HG02588 (cell line): ENCODE data around the gene GRHL3.

ENCODE experiments used
- ATAC-seq: cut with Tn5 transposase; IDR thresholded peaks from one replicate; pipeline ENCODE4 v1.9.1; 2021; ENCODE audit warnings: mild to moderate bottlenecking, moderate library complexity; ENCODE audit not compliant: unreplicated experiment

Gene GRHL3

GRCh38 chr1:24366707-24367106 is 47.5 kb downstream of the GRHL3 start:
- ATAC-seq, result no peak

GRCh38 chr1:24369199-24369598 is 50.0 kb downstream of the GRHL3 start:
- no peak for ATAC-seq

DNA sequence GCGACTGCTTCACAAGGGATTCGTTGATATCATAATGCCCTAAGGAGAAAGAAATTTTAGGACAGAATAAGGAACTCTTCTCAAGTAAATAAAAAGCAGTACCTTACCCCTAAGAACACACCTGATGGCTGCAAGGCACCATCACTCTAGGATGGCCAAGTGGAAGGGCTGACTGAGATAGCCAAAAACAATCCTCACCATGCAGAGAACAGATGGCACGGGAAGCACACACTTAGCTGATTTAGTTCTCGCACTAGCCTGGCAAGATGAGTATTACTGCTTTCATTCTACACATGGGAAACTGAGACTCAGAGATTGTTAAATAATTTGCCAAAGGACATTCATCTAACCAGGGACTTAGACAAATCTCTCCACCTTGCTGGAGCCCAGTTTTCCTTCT is 50.6 kb downstream of the GRHL3 start:
- no peak for ATAC-seq

DNA sequence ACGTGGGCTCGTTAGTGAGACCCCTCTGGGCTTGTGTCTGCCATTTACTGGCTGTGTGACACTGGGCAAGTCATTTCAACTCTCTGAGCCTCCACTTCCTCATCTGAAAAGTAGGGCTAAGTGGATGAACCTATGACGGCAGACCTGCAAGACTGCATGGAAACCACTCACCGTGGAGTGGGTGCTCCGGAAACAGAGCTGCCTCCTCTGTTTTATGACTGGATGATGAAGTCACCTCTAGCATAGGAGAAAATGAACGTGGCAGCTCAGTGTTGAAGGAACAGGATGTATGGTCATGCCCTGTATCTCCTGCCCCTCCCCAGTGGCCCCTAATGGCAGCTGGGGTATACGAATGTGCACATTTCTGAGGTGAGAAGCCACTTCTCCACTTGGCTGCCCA is 53.9 kb downstream of the GRHL3 start:
- no peak for ATAC-seq

DNA sequence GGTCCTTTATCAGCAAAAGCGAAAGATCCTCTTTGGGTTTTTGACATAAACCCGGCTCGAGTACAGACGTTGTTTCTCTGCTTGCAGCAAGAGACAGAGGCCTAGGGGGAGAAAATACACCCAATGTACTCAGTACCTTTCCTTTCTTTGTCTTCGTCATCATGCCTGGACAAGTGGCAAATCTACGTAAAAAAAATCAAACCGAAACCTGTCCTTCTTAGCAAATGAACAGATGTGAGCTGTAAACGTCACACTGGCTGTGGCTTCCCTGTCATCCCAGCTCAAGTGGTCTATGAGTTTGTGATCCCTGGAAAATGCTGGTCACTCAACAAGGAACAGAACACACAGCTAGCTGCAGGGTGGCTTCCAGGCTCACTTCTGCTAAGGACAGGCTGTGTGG is 54.6 kb downstream of the GRHL3 start:
- no peak for ATAC-seq

DNA sequence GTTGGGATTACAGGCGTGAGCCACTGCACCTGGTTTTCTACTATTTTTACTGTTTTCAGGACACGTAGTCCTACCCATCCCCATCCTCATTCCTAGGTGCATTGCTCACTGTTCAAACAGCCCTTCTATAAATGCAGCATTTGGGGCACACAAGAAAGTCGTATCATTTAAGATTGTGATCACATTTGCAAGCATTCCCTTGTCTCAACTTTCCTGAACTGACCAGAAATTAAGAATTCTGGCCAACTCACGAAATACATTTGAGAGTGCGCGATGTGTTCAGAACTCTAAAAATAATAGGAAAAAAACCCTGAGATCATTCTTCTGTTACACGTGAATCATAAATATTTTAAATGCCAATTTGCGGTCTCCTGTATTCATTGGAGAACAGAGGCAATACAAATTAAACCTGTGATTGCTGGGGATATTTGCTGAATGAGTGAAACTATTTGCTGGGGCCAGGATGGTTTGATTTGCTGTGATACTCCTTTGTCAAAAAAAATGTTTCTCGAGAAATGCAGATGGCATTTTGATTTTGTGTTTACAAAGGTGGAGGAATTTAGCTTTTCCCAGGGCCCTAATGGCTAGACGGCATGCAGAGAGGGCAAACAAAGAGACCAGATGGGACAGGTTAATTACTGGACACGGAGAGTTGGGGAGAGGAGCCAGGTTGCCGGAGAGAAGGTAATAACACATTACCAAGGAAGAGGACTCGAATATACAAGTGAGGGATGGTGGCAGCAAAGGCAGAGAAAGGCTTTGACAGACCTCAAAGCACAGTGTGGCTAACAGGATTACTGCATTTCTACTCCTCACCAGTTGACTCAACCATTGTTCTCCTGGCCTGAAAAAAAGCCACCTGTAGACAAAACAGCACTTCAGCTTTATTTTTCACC is 56.0 kb downstream of the GRHL3 start:
- no peak for ATAC-seq

DNA sequence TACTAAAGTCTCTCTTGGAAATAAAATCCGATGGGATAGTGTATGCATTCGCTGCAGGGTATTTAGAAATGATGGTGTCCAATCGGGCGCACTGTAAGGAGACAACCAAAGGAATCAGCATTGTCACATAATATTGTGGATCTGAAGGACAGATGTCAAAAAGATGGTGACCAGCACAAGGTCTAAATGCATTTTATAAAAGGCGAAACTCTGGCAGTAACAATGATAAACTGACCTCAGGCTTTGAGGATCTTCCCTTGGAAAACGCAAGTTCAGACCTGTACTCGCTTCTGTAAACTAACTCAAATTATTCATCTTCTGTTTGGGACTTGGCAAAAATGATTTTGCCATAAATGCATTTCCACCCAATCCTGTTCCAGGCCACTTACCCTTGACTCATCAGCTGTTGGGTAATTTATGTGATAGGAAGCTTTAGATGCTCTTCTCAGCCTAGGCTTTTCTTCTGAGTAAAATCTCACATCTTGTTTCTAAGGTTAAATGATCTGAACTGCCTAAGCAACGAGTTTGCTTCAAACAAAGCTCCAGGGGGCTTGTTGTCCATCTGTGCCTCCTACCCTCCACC is 60.7 kb downstream of the GRHL3 start:
- ATAC-seq, result no peak

DNA sequence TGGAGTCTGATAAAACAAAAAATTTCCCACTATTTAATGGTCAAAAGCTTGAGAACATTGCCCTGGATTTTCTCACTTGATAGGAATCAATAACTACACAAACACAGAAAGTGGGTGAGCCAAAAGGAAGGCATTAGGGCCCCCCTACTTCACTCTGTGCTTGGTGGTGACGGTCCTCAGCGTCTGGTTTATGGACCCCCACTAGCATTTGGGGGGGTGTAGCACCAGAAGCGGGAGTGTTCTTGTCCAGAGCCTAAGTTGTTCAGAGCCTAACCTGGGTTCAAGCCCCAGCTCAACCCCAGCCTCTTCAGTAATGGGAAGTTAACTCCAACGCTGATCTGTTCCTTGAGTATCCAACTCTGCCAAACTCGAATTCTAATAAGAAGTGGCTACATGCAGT is 61.4 kb downstream of the GRHL3 start:
- no peak for ATAC-seq

DNA sequence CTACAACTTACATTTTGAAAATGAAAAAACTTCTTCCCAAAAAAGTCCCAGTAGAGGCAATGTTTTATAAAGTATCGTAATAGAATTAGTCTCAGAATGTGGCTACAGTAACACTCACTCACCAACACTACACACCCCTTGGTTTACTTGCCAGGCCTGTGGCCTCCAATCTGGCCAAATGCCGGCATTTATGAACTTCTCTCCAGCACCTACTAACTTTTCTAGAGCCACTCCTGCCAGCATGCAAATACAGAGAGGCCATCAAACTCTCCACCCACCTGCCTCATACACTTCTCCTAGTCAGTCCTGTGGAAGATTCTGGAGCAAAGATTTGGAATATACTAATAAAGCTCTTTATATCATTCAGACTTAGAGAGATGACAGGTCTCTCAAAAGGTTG is 62.1 kb downstream of the GRHL3 start:
- no peak for ATAC-seq

GRCh38 chr1:24382165-24382577 is 63.0 kb downstream of the GRHL3 start:
- ATAC-seq, result no peak

DNA sequence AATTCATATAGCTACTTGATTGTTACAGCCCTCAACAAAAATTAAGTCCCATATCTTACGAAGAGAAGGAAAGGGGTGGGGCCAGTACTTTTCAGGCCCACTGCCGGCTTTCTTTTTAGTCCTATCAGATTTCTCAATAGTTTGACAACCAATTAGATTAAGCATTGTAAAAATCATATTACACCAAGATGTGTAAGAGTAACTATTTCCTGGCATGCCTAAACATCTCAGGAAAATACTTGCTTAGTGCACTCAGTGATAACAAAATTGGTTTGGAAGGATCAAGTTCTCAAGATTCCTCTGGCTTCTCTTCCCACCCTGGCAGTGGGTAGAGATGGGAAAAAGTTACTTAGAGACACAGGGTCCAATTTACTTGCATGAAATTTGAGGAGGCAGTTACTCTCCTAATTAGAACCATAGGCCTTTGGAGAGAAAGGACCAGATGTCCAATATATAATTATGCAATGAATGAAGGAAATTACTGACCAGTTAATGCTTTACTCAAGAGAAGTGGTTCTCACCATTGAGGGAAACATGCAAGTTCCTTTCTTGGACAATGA is 64.3 kb downstream of the GRHL3 start:
- ATAC-seq, result no peak

- ATAC-seq, result peak; percentile 59
Measured at GRCh38 chr1:24384251-24385090, 65.3 kb downstream of the GRHL3 start.

GRCh38 chr1:24385160-24385940 is 66.2 kb downstream of the GRHL3 start:
- no peak for ATAC-seq

GRCh38 chr1:24386241-24386640 is 67.1 kb downstream of the GRHL3 start:
- no peak for ATAC-seq

GRCh38 chr1:24386931-24387330 is 67.8 kb downstream of the GRHL3 start:
- ATAC-seq, result no peak

- ATAC-seq, result no peak
Measured at GRCh38 chr1:24387636-24388175, 68.5 kb downstream of the GRHL3 start.

DNA sequence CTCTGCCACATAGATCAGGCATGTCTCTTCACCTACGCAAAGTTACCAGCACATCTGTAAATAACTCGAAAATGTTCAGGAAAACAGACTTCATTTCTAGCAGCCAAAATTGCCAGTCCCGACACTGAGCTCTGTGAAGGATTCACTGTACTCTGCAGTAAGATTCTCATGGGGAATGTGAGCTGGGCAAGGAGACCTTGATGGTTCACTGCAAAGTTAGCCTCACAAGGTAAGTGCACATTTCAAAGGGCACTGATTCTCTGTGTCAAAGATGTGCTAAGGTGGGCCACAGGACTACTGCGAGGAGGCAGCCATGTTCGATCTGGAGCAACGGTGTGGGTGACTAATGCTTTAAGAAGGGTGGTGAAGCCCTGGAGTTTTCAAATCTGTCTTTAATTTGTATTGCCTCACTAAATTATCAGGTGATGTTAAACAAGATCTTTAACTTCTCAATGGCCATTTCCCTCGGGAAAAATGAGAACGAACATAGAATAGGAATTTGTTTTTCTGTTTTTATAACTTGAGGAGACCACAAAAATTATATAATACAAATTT is 69.3 kb downstream of the GRHL3 start:
- ATAC-seq, result no peak

GRCh38 chr1:24389231-24389678 is 70.1 kb downstream of the GRHL3 start:
- ATAC-seq, result no peak

- peak; percentile 39 for ATAC-seq
Measured at GRCh38 chr1:24390924-24391782, 72.0 kb downstream of the GRHL3 start.
